HepG2 (cell line): Measurements from ENCODE around the gene TPO. TPM values are rescaled to one million over a fixed set of nuclear protein-coding genes. Genes with fewer than 3 reads are reported as not detected.

Source experiments
- ATAC-seq: fragments of 200-7000 bp; cut with Tn5 transposase; 3 replicates; pipeline ENCODE4 v1.9.1; 2020; ENCODE audit warnings: mild to moderate bottlenecking, moderate library complexity
- BruUV-seq: library from RNA; stranded (reverse); fragments of 400-500 nt; replicated peaks from 2 replicates; lab custom pipeline; 2021; lab: Mats Ljungman, UMichigan
- CTCF ChIA-PET: fragments of 300-600 bp; formaldehyde crosslinking; extraction: SDS; loops from one replicate; lab custom pipeline; 2021; ENCODE audit warnings: low total read pairs, inconsistent platforms, low intra/inter-chr PET ratio; lab: Yijun Ruan, JAX
- POLR2A ChIA-PET: fragments of 350-600 bp; sonication (Branson Sonifier 250); formaldehyde crosslinking; loops from one replicate; lab custom pipeline; 2020; ENCODE audit warnings: antibody characterized with exemption, inconsistent platforms; lab: Yijun Ruan, JAX
- DNase-seq: peaks from one replicate; pipeline ENCODE4 v3.0.0-alpha.2; 2015; ENCODE audit warnings: low spot score
- FAIRE-seq: peaks from 3 replicates; lab custom pipeline; 2011; peaks lifted over from hg19 to GRCh38; lab: Jason Lieb, UNC
- H2AFZ ChIP-seq: one replicate; pipeline ENCODE4 v1.6.1; 2011; ENCODE audit warnings: low read length, inconsistent platforms
- H3K27ac ChIP-seq: fragments of 300-600 bp; 3 replicates; pipeline ENCODE4 v1.8.0; 2011; ENCODE audit warnings: mixed run types, mild to moderate bottlenecking, mixed read lengths, low read length, inconsistent platforms; ENCODE audit not compliant: insufficient read depth; ENCODE audit errors: extremely low read length
- H3K27me3 ChIP-seq, 2 experiments: fragments of 200-600 bp in 1 of 2; 2 replicates in 1 of 2; 3 replicates in 1 of 2; pipeline versions ENCODE4 v1.6.0 to v1.8.0; 2011; ENCODE audit warnings: low read length in 2 of 2, mild to moderate bottlenecking in 2 of 2, moderate library complexity in 2 of 2, inconsistent platforms in 1 of 2; ENCODE audit not compliant: insufficient read depth in 2 of 2, control insufficient read depth in 1 of 2
- H3K36me3 ChIP-seq, 2 experiments: fragments of 200-600 bp in 1 of 2; replicated peaks in 1 of 2; 2 replicates in 1 of 2; 3 replicates in 1 of 2; pipeline versions ENCODE4 v1.5.1 to v1.8.0; 2011; ENCODE audit warnings: low read length in 2 of 2, inconsistent platforms in 1 of 2; ENCODE audit not compliant: insufficient read depth in 2 of 2, control insufficient read depth in 1 of 2
- H3K4me1 ChIP-seq: 2 replicates; pipeline ENCODE4 v1.5.1; 2012; ENCODE audit warnings: low read length, inconsistent platforms; ENCODE audit not compliant: insufficient read depth
- H3K4me2 ChIP-seq: 2 replicates; pipeline ENCODE4 v1.6.0; 2011; ENCODE audit warnings: low read depth, low read length, inconsistent platforms
- H3K4me3 ChIP-seq, 3 experiments: fragments of 200-600 bp in 1 of 3; sonication (generic), shearing (Covaris generic) in 1 of 3; replicated peaks in 1 of 3; 2 replicates each; pipeline ENCODE4 v1.5.1; 2011 to 2016; ENCODE audit warnings: low read length in 3 of 3, inconsistent platforms in 2 of 3, low read depth in 2 of 3, mild to moderate bottlenecking in 2 of 3, control low read depth in 1 of 3, mixed read lengths in 1 of 3; ENCODE audit not compliant: insufficient read depth in 1 of 3
- H3K79me2 ChIP-seq: one replicate; pipeline ENCODE4 v1.6.1; 2011; ENCODE audit warnings: low read length, inconsistent platforms; ENCODE audit not compliant: insufficient read depth
- H3K9ac ChIP-seq: 2 replicates; pipeline ENCODE4 v1.6.0; 2011; ENCODE audit warnings: mild to moderate bottlenecking, low read depth, low read length, inconsistent platforms; ENCODE audit not compliant: insufficient read depth
- H3K9me3 ChIP-seq: 2 replicates; pipeline ENCODE4 v1.5.1; 2012; ENCODE audit warnings: mild to moderate bottlenecking, low read length
- H4K20me1 ChIP-seq: 2 replicates; pipeline ENCODE4 v1.6.0; 2011; ENCODE audit warnings: inconsistent platforms, mild to moderate bottlenecking, low read length, moderate library complexity; ENCODE audit not compliant: insufficient read depth
- ATAD3A ChIP-seq: sonication (generic); formaldehyde crosslinking; IDR thresholded peaks from 2 replicates; pipeline ENCODE4 v1.4.0; 2020; ENCODE audit warnings: missing genetic modification reagents
- GATA4 ChIP-seq: sonication (generic); IDR thresholded peaks from 2 replicates; pipeline ENCODE4 v1.6.1; 2016; ENCODE audit warnings: antibody characterized with exemption, low read depth, borderline replicate concordance
- JUN ChIP-seq: sonication (generic); formaldehyde crosslinking; IDR thresholded peaks from 2 replicates; pipeline ENCODE4 v1.4.0; 2020; ENCODE audit warnings: mild to moderate bottlenecking, missing genetic modification reagents
- KLF11 ChIP-seq: IDR thresholded peaks from 2 replicates; pipeline ENCODE4 v1.6.1; 2016; ENCODE audit warnings: missing compliant biosample characterization
- KLF12 ChIP-seq: sonication (generic); formaldehyde crosslinking; IDR thresholded peaks from 2 replicates; pipeline ENCODE4 v1.4.0; 2020; ENCODE audit warnings: missing genetic modification reagents, borderline replicate concordance
- KLF6 ChIP-seq: IDR thresholded peaks from 2 replicates; pipeline ENCODE4 v1.8.0; 2016; ENCODE audit warnings: missing biosample characterization, missing genetic modification reagents
- MAFG ChIP-seq: sonication (generic); formaldehyde crosslinking; IDR thresholded peaks from 2 replicates; pipeline ENCODE4 v1.5.1; 2020; ENCODE audit warnings: mild to moderate bottlenecking, missing genetic modification reagents
- MTA1 ChIP-seq: sonication (generic); formaldehyde crosslinking; IDR thresholded peaks from 2 replicates; pipeline ENCODE4 v1.4.0; 2020; ENCODE audit warnings: missing genetic modification reagents, mild to moderate bottlenecking, borderline replicate concordance
- MZF1 ChIP-seq: sonication (generic); formaldehyde crosslinking; IDR thresholded peaks from 2 replicates; pipeline ENCODE4 v1.8.1; 2023; ENCODE audit warnings: mild to moderate bottlenecking, missing genetic modification reagents, borderline replicate concordance
- NR2F1 ChIP-seq, 2 experiments: fragments of 450-650 bp in 1 of 2; formaldehyde crosslinking in 1 of 2; IDR thresholded peaks; 2 replicates each; pipeline versions ENCODE4 v1.5.0 to v1.6.1; 2016 to 2020; ENCODE audit warnings: mild to moderate bottlenecking in 1 of 2, missing compliant biosample characterization in 1 of 2, missing genetic modification reagents in 1 of 2, moderate library complexity in 1 of 2
- TGIF2 ChIP-seq: IDR thresholded peaks from 2 replicates; pipeline ENCODE4 v1.6.1; 2016; ENCODE audit warnings: control low read depth, missing compliant biosample characterization
- ZFP62 ChIP-seq: sonication (generic); formaldehyde crosslinking; IDR thresholded peaks from 2 replicates; pipeline ENCODE4 v1.4.0; 2020; ENCODE audit warnings: missing genetic modification reagents
- ZMYM3 ChIP-seq: sonication (generic); formaldehyde crosslinking; IDR thresholded peaks from 2 replicates; pipeline ENCODE4 v1.5.1; 2020; ENCODE audit warnings: mild to moderate bottlenecking, missing genetic modification reagents
- ZNF205 ChIP-seq: IDR thresholded peaks from 2 replicates; pipeline ENCODE4 v1.6.1; 2018; ENCODE audit warnings: missing biosample characterization, missing genetic modification reagents
- ZNF333 ChIP-seq: sonication (generic); formaldehyde crosslinking; IDR thresholded peaks from 2 replicates; pipeline ENCODE4 v1.4.0; 2020; ENCODE audit warnings: mild to moderate bottlenecking, missing genetic modification reagents, borderline replicate concordance
- ZNF782 ChIP-seq: sonication (generic); formaldehyde crosslinking; IDR thresholded peaks from 2 replicates; pipeline ENCODE4 v1.4.0; 2020; ENCODE audit warnings: missing genetic modification reagents, mild to moderate bottlenecking, borderline replicate concordance
- WGBS: methylation state at CpG from one replicate; pipeline ENCODE4 v1.1.6; 2017; ENCODE audit warnings: low lambda C conversion rate; 5-methylcytosine and 5-hydroxymethylcytosine counted together
- in situ Hi-C: cut with HindIII; loops from 2 replicates; pipeline ENCODE4 v1.10.0; 2017; ENCODE audit warnings: low pct_unique_long_range_greater_than_20kb; ENCODE audit not compliant: extremely low pct_ligation_motif_present
- intact Hi-C: fragments of 100-400 bp; cut with micrococcal nuclease; formaldehyde crosslinking; loops from one replicate; pipeline ENCODE4 v1.10.0; 2022; ENCODE audit not compliant: unreplicated experiment
- polyA plus RNA-seq, 8 experiments: library from polyadenylated mRNA; depleted of rRNA in 3 of 8; stranded (reverse) in 7 of 8; unstranded in 1 of 8; fragments of >200 nt; fragmentation: Illumina TruSeq in 4 of 8; extraction: Trizol in 4 of 8; gene quantifications; 2 replicates each; pipeline versions ENCODE4 v1.2.1 to v1.2.3, GENCODE V29; 2011 to 2016; ENCODE audit warnings: low read depth in 4 of 8, missing spikeins in 1 of 8, mixed read lengths in 1 of 8; ENCODE audit not compliant: insufficient read depth in 1 of 8
- total RNA-seq, 5 experiments: library from RNA; depleted of rRNA; stranded (reverse); fragments of >200 nt; fragmentation: Illumina TruSeq; extraction: Trizol; gene quantifications; 2 replicates each; pipeline ENCODE4 v1.2.3, GENCODE V29; 2016; ENCODE audit warnings: low read depth in 1 of 5

Gene TPO
- total and polyA plus RNA-seq, 2 of the 13 experiments (the other 11 are each of a cell fraction or from before 2014, with no cell fraction given), result not detected

DNA sequence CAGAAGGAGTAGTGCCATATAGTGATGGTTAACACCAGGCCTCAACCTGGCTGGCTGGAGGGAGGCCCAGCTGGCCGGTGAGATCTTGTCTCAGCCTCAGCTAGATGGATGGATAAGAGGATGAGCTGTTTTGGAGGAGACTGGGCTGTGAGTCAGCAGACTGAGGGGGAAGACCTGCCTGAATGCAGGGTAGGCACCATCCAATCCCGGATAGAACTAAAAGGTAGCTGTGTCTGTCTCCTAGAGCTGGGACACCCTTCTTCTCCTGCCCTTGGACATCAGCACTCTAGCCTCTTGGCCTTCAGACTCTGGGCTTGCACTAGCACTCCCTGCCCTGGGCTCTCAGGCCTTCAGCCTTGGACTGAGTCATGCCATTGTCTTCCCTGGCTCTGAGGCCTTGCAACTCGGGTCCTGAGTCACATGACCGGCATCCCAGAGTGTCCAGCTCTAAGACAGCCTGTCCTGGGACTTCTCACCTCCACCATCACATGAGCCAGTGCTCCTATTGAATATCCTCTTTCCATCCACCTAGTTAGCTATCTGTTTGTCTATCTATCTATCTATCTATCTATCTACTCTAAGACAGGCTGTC is 131.3 kb downstream of the TPO start:
- ATAC-seq, result no peak
- no peak for DNase-seq
- ChIA-PET POLR2A (no interaction called here), CTCF (interaction anchor here (1.8 to 2.8 kb wide), 2 partner anchors 690 to 829 kb away, joined by 5 to 32 read pairs; no protein-coding TSS in a partner anchor)
- no peak overlapping the region for H3K4me3 ChIP-seq
- no peak overlapping the region for H2AFZ ChIP-seq
- FAIRE-seq, result no peak
- no peaks in the 10 kb centered on the region for H3K79me2 ChIP-seq
- H3K9me3 ChIP-seq, result no peaks in the 10 kb centered on the region
- BruUV-seq, result no TSS peak
- H3K36me3 ChIP-seq, result no peaks in the 10 kb centered on the region
- no peaks in the 10 kb centered on the region for H4K20me1 ChIP-seq
- in situ Hi-C loops (loop anchor here (5.0 to 25.0 kb wide), 4 partner anchors 300 to 827 kb away; no protein-coding TSS in a partner anchor), intact Hi-C loops (loop anchor here (5.0 kb wide), 2 partner anchors 297 to 397 kb away; no protein-coding TSS in a partner anchor)
- peaks cover 8% of the 10 kb centered on the region; the same call in 1 of the 2 replicates for H3K4me1 ChIP-seq
- no peak overlapping the region for H3K4me2 ChIP-seq
- TF ChIP-seq KLF11 (CRISPR knock-in tag), result no peak
- TF ChIP-seq ZNF782 (CRISPR knock-in tag), result no peak
- TF ChIP-seq MZF1, result no peak
- no peak for TF ChIP-seq TGIF2 (CRISPR knock-in tag)
- TF ChIP-seq NR2F1 (CRISPR knock-in tag; IDR thresholded peaks at IDR 0.05), result no peak
- no peak for TF ChIP-seq KLF12 (CRISPR knock-in tag)
- TF ChIP-seq ATAD3A (CRISPR knock-in tag), result no peak
- no peak for TF ChIP-seq ZFP62 (CRISPR knock-in tag)
- no peak for TF ChIP-seq ZNF205 (CRISPR knock-in tag)
- TF ChIP-seq MAFG, result no peak
- no peak for TF ChIP-seq KLF6 (CRISPR knock-in tag)
- no peak for TF ChIP-seq ZNF333 (CRISPR knock-in tag)
- TF ChIP-seq GATA4, result no peak
- TF ChIP-seq MTA1, result no peak
- no peak for TF ChIP-seq ZMYM3 (CRISPR knock-in tag)
- no peak for TF ChIP-seq JUN
- no peak overlapping the region for H3K9ac ChIP-seq
- peaks cover 4 to 28% of the 10 kb centered on the region in 2 experiments; a peak in 3 of 5 replicates for H3K27me3 ChIP-seq
- 3% methylated on average over 4 of the region's 4 CpGs for WGBS
- no peak overlapping the region for H3K27ac ChIP-seq
